HepG2 (cell line): ENCODE measurements around the gene PTPRD.

Experiments
- BHLHE40 ChIP-seq: IDR thresholded peaks from 2 replicates; pipeline ENCODE4 v1.6.1; 2011; ENCODE audit warnings: low read length, improper control_type of control experiment
- CAMTA2 ChIP-seq: sonication (generic); formaldehyde crosslinking; IDR thresholded peaks from 2 replicates; pipeline ENCODE4 v1.4.0; 2020; ENCODE audit warnings: mild to moderate bottlenecking, missing genetic modification reagents, borderline replicate concordance
- CTCF ChIP-seq: sonication (generic); formaldehyde crosslinking; IDR thresholded peaks from 2 replicates; pipeline ENCODE4 v1.5.0; 2020; ENCODE audit warnings: mild to moderate bottlenecking, missing genetic modification reagents, moderate library complexity
- MAFK ChIP-seq, 2 experiments: IDR thresholded peaks in 1 of 2; conservative IDR thresholded peaks in 1 of 2; 2 replicates each; pipeline ENCODE4 v1.6.1; 2011; ENCODE audit warnings: improper control_type of control experiment in 2 of 2, low read length in 2 of 2
- MZF1 ChIP-seq: sonication (generic); formaldehyde crosslinking; IDR thresholded peaks from 2 replicates; pipeline ENCODE4 v1.8.1; 2023; ENCODE audit warnings: mild to moderate bottlenecking, missing genetic modification reagents, borderline replicate concordance
- POLR2A ChIP-seq, 2 experiments: IDR thresholded peaks; 2 replicates each; pipeline ENCODE4 v1.6.1; 2011; ENCODE audit warnings: low read depth in 2 of 2, low read length in 2 of 2, mild to moderate bottlenecking in 1 of 2, moderate library complexity in 1 of 2; ENCODE audit not compliant: insufficient read depth in 1 of 2
- POLR2AphosphoS5 ChIP-seq: IDR thresholded peaks from 2 replicates; pipeline ENCODE4 v1.6.1; 2012; ENCODE audit warnings: low read depth, low read length
- SETDB1 ChIP-seq: sonication (generic); formaldehyde crosslinking; IDR thresholded peaks from 2 replicates; pipeline ENCODE4 v1.5.1; 2020; ENCODE audit warnings: missing genetic modification reagents, mild to moderate bottlenecking, borderline replicate concordance
- TFDP1 ChIP-seq: IDR thresholded peaks from 2 replicates; pipeline ENCODE4 v1.6.1; 2016; ENCODE audit warnings: missing compliant biosample characterization, missing genetic modification reagents, borderline replicate concordance
- ZNF510 ChIP-seq: sonication (generic); formaldehyde crosslinking; IDR thresholded peaks from 2 replicates; pipeline ENCODE4 v1.4.0; 2020; ENCODE audit warnings: low read depth, mild to moderate bottlenecking, missing genetic modification reagents

- TF ChIP-seq CTCF (CRISPR knock-in tag) (no peak), ZNF510 (CRISPR knock-in tag) (no peak), SETDB1 (CRISPR knock-in tag) (no peak), CAMTA2 (CRISPR knock-in tag) (no peak), POLR2AphosphoS5 (no peak), TFDP1 (CRISPR knock-in tag) (no peak), MZF1 (CRISPR knock-in tag) (no peak), POLR2A (IDR thresholded peaks at IDR 0.05; ENCODE audit: insufficient read depth in 1 of 2, low read depth in 2 of 2, low read length in 2 of 2) (no peak), MAFK (conservative IDR thresholded peaks at IDR 0.05 in 1 of 2, IDR thresholded peaks at IDR 0.05 in 1 of 2; ENCODE audit: low read length in 2 of 2) (no peak), BHLHE40 (no peak)
Measured at GRCh38 chr9:8633784-8634183, 1979.0 kb downstream of the PTPRD start.
